ENCODE data around the gene KIF21A.

The KIF21A gene

GRCh38 chr12:39275846-39276245 is 167.1 kb downstream of the KIF21A start:
- DNase-seq (ENCODE audit: low read depth) = no peak

- no peak for DNase-seq (ENCODE audit: low read depth)
Measured at GRCh38 chr12:39272871-39273655, 169.9 kb downstream of the KIF21A start.

- DNase-seq (ENCODE audit: low read depth) = no peak
Measured at GRCh38 chr12:39269492-39269891, 173.4 kb downstream of the KIF21A start.

- DNase-seq (ENCODE audit: low read depth) = no peak
Measured at GRCh38 chr12:39267886-39268285, 175.0 kb downstream of the KIF21A start.

GRCh38 chr12:39252628-39253027 is 190.3 kb downstream of the KIF21A start:
- no peak for DNase-seq (ENCODE audit: low read depth)
